Nephron (organoid): ENCODE results near the gene ADAMTS16.

ENCODE experiments used
- H3K27ac Mint-ChIP-seq, 3 experiments: 2 replicates each; pipeline ENCODE4 v1.8.0; 2020; ENCODE audit warnings: mixed read lengths in 3 of 3, mild to moderate bottlenecking in 2 of 3, moderate library complexity in 1 of 3
- H3K27me3 Mint-ChIP-seq: 2 replicates; pipeline ENCODE4 v1.8.0; 2021; ENCODE audit warnings: low read depth, mild to moderate bottlenecking, moderate library complexity, mixed read lengths
- H3K36me3 Mint-ChIP-seq: 2 replicates; pipeline ENCODE4 v1.8.0; 2020; ENCODE audit warnings: low read depth, mixed read lengths
- H3K4me1 Mint-ChIP-seq: 2 replicates; pipeline ENCODE4 v1.8.0; 2020; ENCODE audit warnings: mixed read lengths
- H3K4me3 Mint-ChIP-seq, 3 experiments: 2 replicates each; pipeline ENCODE4 v1.8.0; 2020; ENCODE audit warnings: mild to moderate bottlenecking in 3 of 3, mixed read lengths in 3 of 3, moderate library complexity in 2 of 3
- H3K9me3 Mint-ChIP-seq: 2 replicates; pipeline ENCODE4 v1.8.0; 2020; ENCODE audit warnings: mixed read lengths
- TF ChIP-seq, protein P1 (sequence below), 3 experiments: fragments of 200-600 bp; sonication (generic); IDR thresholded peaks; one replicate each; pipeline ENCODE4 v1.5.0; 2021; ENCODE audit warnings: antibody characterized with exemption in 3 of 3; ENCODE audit not compliant: unreplicated experiment in 3 of 3

The ADAMTS16 gene

DNA sequence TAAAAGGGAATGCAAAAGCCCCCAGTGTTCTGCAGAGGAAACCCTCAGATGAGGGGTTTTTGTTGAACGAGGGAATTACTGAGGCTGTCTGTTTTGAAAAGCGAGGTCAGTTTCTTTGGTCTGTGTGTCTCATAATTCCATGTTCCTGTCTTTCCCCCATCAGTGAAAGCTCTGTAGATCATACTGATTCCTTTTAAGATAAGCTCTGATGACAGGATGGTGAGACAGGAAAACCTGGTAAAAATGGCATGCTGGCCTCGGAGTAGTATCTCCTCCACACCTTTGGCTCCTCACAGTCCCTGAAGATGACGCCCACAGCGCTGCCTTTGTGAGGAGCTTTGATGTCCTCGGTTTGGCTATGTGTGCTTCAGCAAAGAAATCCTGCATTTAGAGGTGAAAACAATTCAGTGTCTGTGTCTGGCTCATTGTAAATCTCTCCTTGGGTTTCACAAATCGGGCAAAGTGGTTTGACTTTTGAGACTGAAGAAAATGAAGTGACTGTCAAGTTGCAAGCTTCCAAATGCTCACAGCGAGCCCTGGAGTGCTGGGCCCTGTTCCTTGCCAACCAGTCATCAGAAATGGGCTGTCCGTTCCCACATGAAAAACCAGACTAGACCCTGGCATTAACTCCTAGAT is 157.4 kb downstream of the ADAMTS16 start:
- H3K4me3 Mint-ChIP-seq: no peak overlapping the region

GRCh38 chr5:5298068-5298633 is 158.0 kb downstream of the ADAMTS16 start:
- Mint-ChIP-seq H3K27me3 (peaks cover 14% of the 10 kb centered on the region), H3K4me3 (no peak overlapping the region), H3K36me3 (peaks cover 33% of the 10 kb centered on the region), H3K4me1 (peaks cover 18% of the 10 kb centered on the region), H3K9me3 (peaks cover 4% of the 10 kb centered on the region), H3K27ac (peak overlapping the region; percentile 28 to 75 (median 41))
- TF ChIP-seq, protein P1, sequence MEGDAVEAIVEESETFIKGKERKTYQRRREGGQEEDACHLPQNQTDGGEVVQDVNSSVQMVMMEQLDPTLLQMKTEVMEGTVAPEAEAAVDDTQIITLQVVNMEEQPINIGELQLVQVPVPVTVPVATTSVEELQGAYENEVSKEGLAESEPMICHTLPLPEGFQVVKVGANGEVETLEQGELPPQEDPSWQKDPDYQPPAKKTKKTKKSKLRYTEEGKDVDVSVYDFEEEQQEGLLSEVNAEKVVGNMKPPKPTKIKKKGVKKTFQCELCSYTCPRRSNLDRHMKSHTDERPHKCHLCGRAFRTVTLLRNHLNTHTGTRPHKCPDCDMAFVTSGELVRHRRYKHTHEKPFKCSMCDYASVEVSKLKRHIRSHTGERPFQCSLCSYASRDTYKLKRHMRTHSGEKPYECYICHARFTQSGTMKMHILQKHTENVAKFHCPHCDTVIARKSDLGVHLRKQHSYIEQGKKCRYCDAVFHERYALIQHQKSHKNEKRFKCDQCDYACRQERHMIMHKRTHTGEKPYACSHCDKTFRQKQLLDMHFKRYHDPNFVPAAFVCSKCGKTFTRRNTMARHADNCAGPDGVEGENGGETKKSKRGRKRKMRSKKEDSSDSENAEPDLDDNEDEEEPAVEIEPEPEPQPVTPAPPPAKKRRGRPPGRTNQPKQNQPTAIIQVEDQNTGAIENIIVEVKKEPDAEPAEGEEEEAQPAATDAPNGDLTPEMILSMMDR (IDR thresholded peaks at IDR 0.05; ENCODE audit: unreplicated experiment in 3 of 3): no peak

More for the DNA sequence above, 157.4 kb downstream of the ADAMTS16 start:
- peaks cover 18% of the 10 kb centered on the region for H3K4me1 Mint-ChIP-seq
- peaks cover 33% of the 10 kb centered on the region for H3K36me3 Mint-ChIP-seq
- H3K27ac Mint-ChIP-seq: peak overlapping the region; percentile 28 to 75 (median 41)
- peaks cover 14% of the 10 kb centered on the region for H3K27me3 Mint-ChIP-seq
- peaks cover 4% of the 10 kb centered on the region for H3K9me3 Mint-ChIP-seq
- TF ChIP-seq, protein P1 (IDR thresholded peaks at IDR 0.05; ENCODE audit: unreplicated experiment in 3 of 3): no peak

DNA sequence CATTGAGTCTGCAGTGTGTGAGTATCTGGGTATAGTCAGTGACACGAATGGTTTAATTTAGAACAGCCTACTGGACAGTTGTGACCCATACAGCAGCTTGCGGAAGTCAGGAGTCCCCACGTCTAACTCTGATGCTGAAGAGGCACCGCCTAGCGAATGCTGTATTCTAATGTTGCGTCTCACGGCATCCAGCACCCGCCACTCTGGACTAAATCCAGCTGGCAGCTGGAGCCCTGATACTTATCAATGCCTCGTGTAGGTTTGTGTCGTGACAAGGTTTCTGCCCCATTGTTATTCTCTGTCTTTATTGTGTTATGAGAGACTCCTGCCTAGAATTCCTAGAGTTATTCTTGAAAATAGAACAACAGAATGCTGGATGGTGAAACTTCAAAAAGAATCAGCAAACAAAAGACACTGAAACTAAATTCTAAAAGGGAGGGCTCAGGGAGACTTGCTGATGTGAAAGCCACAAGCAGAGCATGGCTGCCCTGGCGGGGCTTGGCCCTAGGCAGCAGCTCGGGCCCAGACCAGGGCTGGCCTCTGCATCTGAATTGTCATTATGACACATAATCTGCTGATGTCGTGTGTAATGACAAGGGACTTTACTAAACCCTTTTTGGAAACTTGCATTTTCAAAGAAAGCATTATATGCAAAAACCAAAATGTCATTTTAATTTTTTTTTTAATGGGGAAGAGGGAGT is 158.9 kb downstream of the ADAMTS16 start:
- H3K4me1 Mint-ChIP-seq: peaks cover 18% of the 10 kb centered on the region
- H3K9me3 Mint-ChIP-seq: peaks cover 7% of the 10 kb centered on the region
- H3K4me3 Mint-ChIP-seq: no peak overlapping the region
- peaks cover 14% of the 10 kb centered on the region for H3K27me3 Mint-ChIP-seq
- TF ChIP-seq, protein P1 (IDR thresholded peaks at IDR 0.05; ENCODE audit: unreplicated experiment in 3 of 3): no peak
- peak overlapping the region in 2 of 3 experiments; percentile 0 to 14 for H3K27ac Mint-ChIP-seq
- H3K36me3 Mint-ChIP-seq: peaks cover 30% of the 10 kb centered on the region

DNA sequence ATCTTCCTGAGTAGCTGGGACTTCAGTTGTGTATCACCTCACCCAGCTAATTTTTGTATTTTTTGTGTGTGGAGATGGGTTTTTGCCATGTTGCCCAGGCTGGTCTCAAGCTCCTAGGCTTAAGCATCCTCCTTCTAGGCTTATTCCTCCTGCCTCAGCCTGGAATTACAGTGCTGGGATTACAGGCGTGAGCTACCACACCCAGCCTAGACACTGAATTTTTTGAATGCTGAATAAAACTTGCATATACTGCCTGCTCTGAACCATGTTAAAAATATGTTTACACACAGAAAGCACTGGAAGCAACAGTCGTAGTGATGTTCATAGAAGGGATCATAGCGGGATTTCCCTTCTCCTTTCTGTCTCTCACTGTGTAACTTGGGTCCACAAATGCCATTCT is 161.0 kb downstream of the ADAMTS16 start:
- Mint-ChIP-seq H3K27ac (no peak overlapping the region), H3K9me3 (peaks cover 7% of the 10 kb centered on the region), H3K4me1 (peaks cover 22% of the 10 kb centered on the region), H3K27me3 (peaks cover 9% of the 10 kb centered on the region), H3K4me3 (no peak overlapping the region), H3K36me3 (peaks cover 38% of the 10 kb centered on the region)
- TF ChIP-seq, protein P1 (IDR thresholded peaks at IDR 0.05; ENCODE audit: unreplicated experiment in 3 of 3): no peak

- H3K9me3 Mint-ChIP-seq: peaks cover 7% of the 10 kb centered on the region
- H3K4me1 Mint-ChIP-seq: peaks cover 25% of the 10 kb centered on the region
- H3K27ac Mint-ChIP-seq: no peak overlapping the region
- TF ChIP-seq, protein P1 (IDR thresholded peaks at IDR 0.05; ENCODE audit: unreplicated experiment in 3 of 3): no peak
- peaks cover 40% of the 10 kb centered on the region for H3K36me3 Mint-ChIP-seq
- H3K4me3 Mint-ChIP-seq: no peak overlapping the region
- peaks cover 4% of the 10 kb centered on the region for H3K27me3 Mint-ChIP-seq
Measured at GRCh38 chr5:5302201-5302600, 162.1 kb downstream of the ADAMTS16 start.
